Endothelial cell of umbilical vein (primary cell): ENCODE data around the gene MID1. TPM values are rescaled to one million over a fixed set of nuclear protein-coding genes. Genes with fewer than 3 reads are reported as not detected.

ENCODE experiments used
- BruUV-seq: library from RNA; stranded (reverse); fragments of 400-500 nt; replicated peaks from 2 replicates; lab custom pipeline; 2021; lab: Mats Ljungman, UMichigan
- CTCF ChIA-PET: fragments of 300-600, 350-600 bp; sonication (Branson Sonifier 250); formaldehyde crosslinking; loops from one replicate; lab custom pipeline; 2021; ENCODE audit warnings: antibody characterized with exemption, inconsistent platforms; lab: Charles Lee
- POLR2A ChIA-PET: fragments of 300-600, 350-600 bp; sonication (Branson Sonifier 250); formaldehyde crosslinking; loops from one replicate; lab custom pipeline; 2021; ENCODE audit warnings: antibody characterized with exemption, inconsistent platforms; lab: Charles Lee
- DNase-seq: peaks from one replicate; pipeline ENCODE4 v3.0.0-alpha.2; 2011; ENCODE audit warnings: low read depth, low spot score
- FAIRE-seq: peaks from 2 replicates; lab custom pipeline; 2011; peaks lifted over from hg19 to GRCh38; lab: Jason Lieb, UNC
- H2AFZ ChIP-seq: 2 replicates; pipeline ENCODE4 v1.6.0; 2012; ENCODE audit warnings: low read depth, low read length, control low read depth, inconsistent platforms
- H3K27ac ChIP-seq: 2 replicates; pipeline ENCODE4 v1.5.1; 2011; ENCODE audit warnings: low read depth, mild to moderate bottlenecking, control low read depth, low read length, moderate library complexity; ENCODE audit not compliant: insufficient read depth
- H3K27me3 ChIP-seq, 2 experiments: 2 replicates each; pipeline versions ENCODE4 v1.6.0 to v1.6.1; 2011; ENCODE audit warnings: low read length in 2 of 2, mixed read lengths in 1 of 2; ENCODE audit not compliant: control insufficient read depth in 2 of 2, insufficient read depth in 2 of 2
- H3K36me3 ChIP-seq, 2 experiments: 2 replicates in 1 of 2; 3 replicates in 1 of 2; pipeline ENCODE4 v1.5.1; 2011; ENCODE audit warnings: low read length in 2 of 2, mild to moderate bottlenecking in 1 of 2, moderate library complexity in 1 of 2; ENCODE audit not compliant: control insufficient read depth in 2 of 2, insufficient read depth in 2 of 2; ENCODE audit errors: extremely low read depth in 1 of 2
- H3K4me1 ChIP-seq: 3 replicates; pipeline ENCODE4 v1.5.1; 2011; ENCODE audit warnings: mild to moderate bottlenecking, low read length; ENCODE audit not compliant: control insufficient read depth, insufficient read depth; ENCODE audit errors: extremely low read depth
- H3K4me2 ChIP-seq: 2 replicates; pipeline ENCODE4 v1.6.1; 2011; ENCODE audit warnings: low read length, control low read depth, mixed read lengths; ENCODE audit not compliant: insufficient read depth
- H3K4me3 ChIP-seq, 3 experiments: fragments of 200-600 bp in 1 of 3; sonication (generic), shearing (Covaris generic) in 1 of 3; replicated peaks in 1 of 3; 2 replicates each; pipeline ENCODE4 v1.5.1; 2011 to 2016; ENCODE audit warnings: control low read depth in 3 of 3, low read length in 3 of 3, mild to moderate bottlenecking in 2 of 3, inconsistent platforms in 1 of 3, low read depth in 1 of 3, moderate library complexity in 1 of 3; ENCODE audit not compliant: insufficient read depth in 1 of 3
- H3K79me2 ChIP-seq: 2 replicates; pipeline ENCODE4 v1.6.0; 2012; ENCODE audit warnings: low read length, inconsistent platforms; ENCODE audit not compliant: control insufficient read depth, insufficient read depth
- H3K9ac ChIP-seq: replicated peaks from 2 replicates; pipeline ENCODE3; 2011; ENCODE audit warnings: low read length, control low read depth; ENCODE audit not compliant: insufficient read depth; ENCODE audit errors: extremely low read depth
- H3K9me1 ChIP-seq: replicated peaks from 3 replicates; pipeline ENCODE4 v1.6.0; 2011; ENCODE audit warnings: mild to moderate bottlenecking, low read length; ENCODE audit not compliant: control insufficient read depth, insufficient read depth; ENCODE audit errors: extremely low read depth
- H3K9me3 ChIP-seq: replicated peaks from 2 replicates; pipeline ENCODE4 v1.5.1; 2012; ENCODE audit warnings: low read length, inconsistent platforms; ENCODE audit not compliant: control insufficient read depth, insufficient read depth
- H4K20me1 ChIP-seq: replicated peaks from 2 replicates; pipeline ENCODE3; 2011; ENCODE audit warnings: mild to moderate bottlenecking, low read length; ENCODE audit not compliant: control insufficient read depth, insufficient read depth; ENCODE audit errors: extremely low read depth
- CTCF ChIP-seq, 2 donors: IDR thresholded peaks; 1 replicate in 1 of 2; 2 replicates in 1 of 2; pipeline ENCODE4 v1.5.1; 2011; ENCODE audit warnings: low read length in 2 of 2, mild to moderate bottlenecking in 2 of 2, moderate library complexity in 2 of 2, control low read depth in 1 of 2, inconsistent platforms in 1 of 2, low read depth in 1 of 2; ENCODE audit not compliant: insufficient read depth in 1 of 2; ENCODE audit errors: extremely low read depth in 1 of 2
- EZH2 ChIP-seq: IDR thresholded peaks from 2 replicates; pipeline ENCODE4 v1.6.1; 2012; ENCODE audit warnings: borderline replicate concordance, low read depth, mild to moderate bottlenecking, moderate library complexity, low read length, inconsistent platforms; ENCODE audit not compliant: severe bottlenecking
- FOS ChIP-seq: IDR thresholded peaks from 2 replicates; pipeline ENCODE4 v1.6.1; 2011; ENCODE audit warnings: mild to moderate bottlenecking, low read length, moderate library complexity, borderline replicate concordance; ENCODE audit not compliant: insufficient read depth
- GATA2 ChIP-seq: IDR thresholded peaks from 2 replicates; pipeline ENCODE4 v1.7.0; 2011; ENCODE audit warnings: low read depth, mild to moderate bottlenecking, moderate library complexity, mixed read lengths, low read length; ENCODE audit not compliant: insufficient read length, insufficient read depth
- JUN ChIP-seq: IDR thresholded peaks from 2 replicates; pipeline ENCODE4 v1.6.1; 2011; ENCODE audit warnings: borderline replicate concordance, low read depth; ENCODE audit not compliant: insufficient read length, insufficient read depth
- MAX ChIP-seq: IDR thresholded peaks from 2 replicates; pipeline ENCODE4 v1.6.1; 2011; ENCODE audit not compliant: insufficient read depth, insufficient read length
- MYC ChIP-seq: IDR thresholded peaks from one replicate; pipeline ENCODE4 v1.6.1; 2011; ENCODE audit warnings: mild to moderate bottlenecking, low read depth, low read length
- POLR2A ChIP-seq: IDR thresholded peaks from 2 replicates; pipeline ENCODE4 v1.6.1; 2012; ENCODE audit warnings: low read depth, mild to moderate bottlenecking, control low read depth, low read length
- POLR2AphosphoS5 ChIP-seq: IDR thresholded peaks from 2 replicates; pipeline ENCODE4 v1.6.1; 2012; ENCODE audit warnings: low read depth, mild to moderate bottlenecking, control low read depth, low read length, moderate library complexity; ENCODE audit not compliant: insufficient read depth
- dilution Hi-C: fragments of 300-500 bp; cut with MboI; formaldehyde crosslinking; loops from one replicate; pipeline ENCODE4 v1.15.0; 2019; ENCODE audit warnings: low sequenced_read_pairs; ENCODE audit not compliant: extremely low pct_ligation_motif_present
- intact Hi-C: fragments of 100-400 bp; cut with micrococcal nuclease; formaldehyde crosslinking; loops from one replicate; pipeline ENCODE4 v1.10.0; 2022
- polyA plus RNA-seq, 4 experiments: library from polyadenylated mRNA; depleted of rRNA in 3 of 4; stranded (reverse) in 3 of 4; unstranded in 1 of 4; fragments of >200 nt; gene quantifications; 2 replicates each; pipeline versions ENCODE4 v1.2.1 to v1.2.3, GENCODE V29; 2011 to 2012; ENCODE audit warnings: missing spikeins in 1 of 4
- total RNA-seq: library from RNA; stranded (reverse); gene quantifications from 2 replicates; pipeline ENCODE4 v1.2.3, GENCODE V29; 2021

The MID1 gene
- total and polyA plus RNA-seq, 2 donors (not counting 3 experiments of a cell fraction or from before 2014, with no cell fraction given), result 21.3 to 29.8 TPM

GRCh38 chrX:10629905-10630304, 9.5 kb upstream of the MID1 start:
- TF ChIP-seq POLR2A (no peak), EZH2 (no peak), POLR2AphosphoS5 (no peak), MAX (no peak), GATA2 (no peak), FOS (no peak), CTCF (IDR thresholded peaks at IDR 0.05; ENCODE audit: extremely low read depth in 1 of 2, insufficient read depth in 1 of 2, low read depth in 1 of 2, low read length in 2 of 2) (no peak), MYC (no peak), JUN (no peak)
- H3K4me3 ChIP-seq, result no peak overlapping the region
- FAIRE-seq (no peak), DNase-seq (no peak)
- BruUV-seq, result no TSS peak
- no peaks in the 10 kb centered on the region for H3K36me3 ChIP-seq
- H3K79me2 ChIP-seq, result no peaks in the 10 kb centered on the region
- no peaks in the 10 kb centered on the region for H3K27me3 ChIP-seq
- H3K4me1 ChIP-seq, result peaks cover 10% of the 10 kb centered on the region
- POLR2A ChIA-PET, result no interaction called here
- H3K9me3 ChIP-seq, result no peaks in the 10 kb centered on the region
- H3K4me2 ChIP-seq, result no peak overlapping the region
- H3K27ac ChIP-seq, result no peak overlapping the region
- no peak overlapping the region for H3K9ac ChIP-seq
- intact Hi-C loops, result no loop called here
- dilution Hi-C loops, result no loop called here
- no peak overlapping the region for H2AFZ ChIP-seq
- CTCF ChIA-PET, result interaction anchor here (0.8 to 1.1 kb wide), 2 partner anchors 14 to 439 kb away, joined by 3 read pairs; no protein-coding TSS in a partner anchor
- H3K9me1 ChIP-seq, result no peaks in the 10 kb centered on the region
- H4K20me1 ChIP-seq, result no peaks in the 10 kb centered on the region
